Endothelial cell of umbilical vein (primary cell): ENCODE measurements around the gene TM4SF18. TPM values are rescaled to one million over a fixed set of nuclear protein-coding genes. Genes with fewer than 3 reads are reported as not detected.

Experiments
- BruUV-seq: library from RNA; stranded (reverse); fragments of 400-500 nt; replicated peaks from 2 replicates; lab custom pipeline; 2021; lab: Mats Ljungman, UMichigan
- CTCF ChIA-PET: fragments of 300-600, 350-600 bp; sonication (Branson Sonifier 250); formaldehyde crosslinking; loops from one replicate; lab custom pipeline; 2021; ENCODE audit warnings: antibody characterized with exemption, inconsistent platforms; lab: Charles Lee
- POLR2A ChIA-PET: fragments of 300-600, 350-600 bp; sonication (Branson Sonifier 250); formaldehyde crosslinking; loops from one replicate; lab custom pipeline; 2021; ENCODE audit warnings: antibody characterized with exemption, inconsistent platforms; lab: Charles Lee
- DNase-seq: peaks from one replicate; pipeline ENCODE4 v3.0.0-alpha.2; 2011; ENCODE audit warnings: low read depth, low spot score
- FAIRE-seq: peaks from 2 replicates; lab custom pipeline; 2011; peaks lifted over from hg19 to GRCh38; lab: Jason Lieb, UNC
- H2AFZ ChIP-seq: 2 replicates; pipeline ENCODE4 v1.6.0; 2012; ENCODE audit warnings: low read depth, low read length, control low read depth, inconsistent platforms
- H3K27ac ChIP-seq: 2 replicates; pipeline ENCODE4 v1.5.1; 2011; ENCODE audit warnings: low read depth, mild to moderate bottlenecking, control low read depth, low read length, moderate library complexity; ENCODE audit not compliant: insufficient read depth
- H3K27me3 ChIP-seq, 2 experiments: 2 replicates each; pipeline versions ENCODE4 v1.6.0 to v1.6.1; 2011; ENCODE audit warnings: low read length in 2 of 2, mixed read lengths in 1 of 2; ENCODE audit not compliant: control insufficient read depth in 2 of 2, insufficient read depth in 2 of 2
- H3K36me3 ChIP-seq, 2 experiments: 2 replicates in 1 of 2; 3 replicates in 1 of 2; pipeline ENCODE4 v1.5.1; 2011; ENCODE audit warnings: low read length in 2 of 2, mild to moderate bottlenecking in 1 of 2, moderate library complexity in 1 of 2; ENCODE audit not compliant: control insufficient read depth in 2 of 2, insufficient read depth in 2 of 2; ENCODE audit errors: extremely low read depth in 1 of 2
- H3K4me1 ChIP-seq: 3 replicates; pipeline ENCODE4 v1.5.1; 2011; ENCODE audit warnings: mild to moderate bottlenecking, low read length; ENCODE audit not compliant: control insufficient read depth, insufficient read depth; ENCODE audit errors: extremely low read depth
- H3K4me2 ChIP-seq: 2 replicates; pipeline ENCODE4 v1.6.1; 2011; ENCODE audit warnings: low read length, control low read depth, mixed read lengths; ENCODE audit not compliant: insufficient read depth
- H3K4me3 ChIP-seq, 3 experiments: fragments of 200-600 bp in 1 of 3; sonication (generic), shearing (Covaris generic) in 1 of 3; replicated peaks in 1 of 3; 2 replicates each; pipeline ENCODE4 v1.5.1; 2011 to 2016; ENCODE audit warnings: control low read depth in 3 of 3, low read length in 3 of 3, mild to moderate bottlenecking in 2 of 3, inconsistent platforms in 1 of 3, low read depth in 1 of 3, moderate library complexity in 1 of 3; ENCODE audit not compliant: insufficient read depth in 1 of 3
- H3K79me2 ChIP-seq: 2 replicates; pipeline ENCODE4 v1.6.0; 2012; ENCODE audit warnings: low read length, inconsistent platforms; ENCODE audit not compliant: control insufficient read depth, insufficient read depth
- H3K9ac ChIP-seq: replicated peaks from 2 replicates; pipeline ENCODE3; 2011; ENCODE audit warnings: low read length, control low read depth; ENCODE audit not compliant: insufficient read depth; ENCODE audit errors: extremely low read depth
- H3K9me1 ChIP-seq: replicated peaks from 3 replicates; pipeline ENCODE4 v1.6.0; 2011; ENCODE audit warnings: mild to moderate bottlenecking, low read length; ENCODE audit not compliant: control insufficient read depth, insufficient read depth; ENCODE audit errors: extremely low read depth
- H3K9me3 ChIP-seq: replicated peaks from 2 replicates; pipeline ENCODE4 v1.5.1; 2012; ENCODE audit warnings: low read length, inconsistent platforms; ENCODE audit not compliant: control insufficient read depth, insufficient read depth
- H4K20me1 ChIP-seq: replicated peaks from 2 replicates; pipeline ENCODE3; 2011; ENCODE audit warnings: mild to moderate bottlenecking, low read length; ENCODE audit not compliant: control insufficient read depth, insufficient read depth; ENCODE audit errors: extremely low read depth
- EZH2 ChIP-seq: IDR thresholded peaks from 2 replicates; pipeline ENCODE4 v1.6.1; 2012; ENCODE audit warnings: borderline replicate concordance, low read depth, mild to moderate bottlenecking, moderate library complexity, low read length, inconsistent platforms; ENCODE audit not compliant: severe bottlenecking
- FOS ChIP-seq: IDR thresholded peaks from 2 replicates; pipeline ENCODE4 v1.6.1; 2011; ENCODE audit warnings: mild to moderate bottlenecking, low read length, moderate library complexity, borderline replicate concordance; ENCODE audit not compliant: insufficient read depth
- GATA2 ChIP-seq: IDR thresholded peaks from 2 replicates; pipeline ENCODE4 v1.7.0; 2011; ENCODE audit warnings: low read depth, mild to moderate bottlenecking, moderate library complexity, mixed read lengths, low read length; ENCODE audit not compliant: insufficient read length, insufficient read depth
- JUN ChIP-seq: IDR thresholded peaks from 2 replicates; pipeline ENCODE4 v1.6.1; 2011; ENCODE audit warnings: borderline replicate concordance, low read depth; ENCODE audit not compliant: insufficient read length, insufficient read depth
- MYC ChIP-seq: IDR thresholded peaks from one replicate; pipeline ENCODE4 v1.6.1; 2011; ENCODE audit warnings: mild to moderate bottlenecking, low read depth, low read length
- POLR2A ChIP-seq: IDR thresholded peaks from 2 replicates; pipeline ENCODE4 v1.6.1; 2012; ENCODE audit warnings: low read depth, mild to moderate bottlenecking, control low read depth, low read length
- POLR2AphosphoS5 ChIP-seq: IDR thresholded peaks from 2 replicates; pipeline ENCODE4 v1.6.1; 2012; ENCODE audit warnings: low read depth, mild to moderate bottlenecking, control low read depth, low read length, moderate library complexity; ENCODE audit not compliant: insufficient read depth
- dilution Hi-C: fragments of 300-500 bp; cut with MboI; formaldehyde crosslinking; loops from one replicate; pipeline ENCODE4 v1.15.0; 2019; ENCODE audit warnings: low sequenced_read_pairs; ENCODE audit not compliant: extremely low pct_ligation_motif_present
- intact Hi-C: fragments of 100-400 bp; cut with micrococcal nuclease; formaldehyde crosslinking; loops from one replicate; pipeline ENCODE4 v1.10.0; 2022
- polyA plus RNA-seq, 4 experiments: library from polyadenylated mRNA; depleted of rRNA in 3 of 4; stranded (reverse) in 3 of 4; unstranded in 1 of 4; fragments of >200 nt; gene quantifications; 2 replicates each; pipeline versions ENCODE4 v1.2.1 to v1.2.3, GENCODE V29; 2011 to 2012; ENCODE audit warnings: missing spikeins in 1 of 4
- total RNA-seq: library from RNA; stranded (reverse); gene quantifications from 2 replicates; pipeline ENCODE4 v1.2.3, GENCODE V29; 2021
- TF ChIP-seq, protein P1 (sequence below): IDR thresholded peaks from 2 replicates; pipeline ENCODE4 v1.6.1; 2011; ENCODE audit not compliant: insufficient read depth, insufficient read length
- TF ChIP-seq, protein P2 (sequence below), 2 donors: IDR thresholded peaks; 1 replicate in 1 of 2; 2 replicates in 1 of 2; pipeline ENCODE4 v1.5.1; 2011; ENCODE audit warnings: low read length in 2 of 2, mild to moderate bottlenecking in 2 of 2, moderate library complexity in 2 of 2, control low read depth in 1 of 2, inconsistent platforms in 1 of 2, low read depth in 1 of 2; ENCODE audit not compliant: insufficient read depth in 1 of 2; ENCODE audit errors: extremely low read depth in 1 of 2

TM4SF18 gene
- total and polyA plus RNA-seq, 2 donors (not counting 3 experiments of a cell fraction or from before 2014, with no cell fraction given): 158 to 163 TPM

DNA sequence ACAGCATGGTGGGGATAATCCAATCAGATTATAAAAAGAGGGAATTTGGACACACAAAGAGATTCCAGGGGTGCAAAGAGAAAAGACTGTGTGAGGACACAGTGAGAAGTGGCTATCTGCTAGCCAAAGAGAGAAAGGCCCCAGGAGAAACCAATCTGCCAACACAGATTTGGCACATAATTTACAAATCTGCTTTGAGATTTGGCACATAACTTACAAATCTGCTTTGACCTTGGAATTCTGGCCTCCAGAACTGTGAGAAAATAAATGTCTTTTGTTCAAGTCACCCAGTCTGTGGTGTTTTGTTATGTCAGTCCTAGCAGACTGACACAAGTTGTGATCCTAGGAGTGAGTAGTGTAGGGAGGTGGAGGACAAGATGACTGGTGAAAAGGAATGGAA lies 3.5 kb upstream of the TM4SF18 start:
- TF ChIP-seq EZH2 (no peak), JUN (no peak), FOS (no peak), MYC (no peak), POLR2AphosphoS5 (no peak), POLR2A (no peak), GATA2 (no peak)
- TF ChIP-seq, protein P1, sequence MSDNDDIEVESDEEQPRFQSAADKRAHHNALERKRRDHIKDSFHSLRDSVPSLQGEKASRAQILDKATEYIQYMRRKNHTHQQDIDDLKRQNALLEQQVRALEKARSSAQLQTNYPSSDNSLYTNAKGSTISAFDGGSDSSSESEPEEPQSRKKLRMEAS: no peak
- TF ChIP-seq, protein P2, sequence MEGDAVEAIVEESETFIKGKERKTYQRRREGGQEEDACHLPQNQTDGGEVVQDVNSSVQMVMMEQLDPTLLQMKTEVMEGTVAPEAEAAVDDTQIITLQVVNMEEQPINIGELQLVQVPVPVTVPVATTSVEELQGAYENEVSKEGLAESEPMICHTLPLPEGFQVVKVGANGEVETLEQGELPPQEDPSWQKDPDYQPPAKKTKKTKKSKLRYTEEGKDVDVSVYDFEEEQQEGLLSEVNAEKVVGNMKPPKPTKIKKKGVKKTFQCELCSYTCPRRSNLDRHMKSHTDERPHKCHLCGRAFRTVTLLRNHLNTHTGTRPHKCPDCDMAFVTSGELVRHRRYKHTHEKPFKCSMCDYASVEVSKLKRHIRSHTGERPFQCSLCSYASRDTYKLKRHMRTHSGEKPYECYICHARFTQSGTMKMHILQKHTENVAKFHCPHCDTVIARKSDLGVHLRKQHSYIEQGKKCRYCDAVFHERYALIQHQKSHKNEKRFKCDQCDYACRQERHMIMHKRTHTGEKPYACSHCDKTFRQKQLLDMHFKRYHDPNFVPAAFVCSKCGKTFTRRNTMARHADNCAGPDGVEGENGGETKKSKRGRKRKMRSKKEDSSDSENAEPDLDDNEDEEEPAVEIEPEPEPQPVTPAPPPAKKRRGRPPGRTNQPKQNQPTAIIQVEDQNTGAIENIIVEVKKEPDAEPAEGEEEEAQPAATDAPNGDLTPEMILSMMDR (IDR thresholded peaks at IDR 0.05; ENCODE audit: extremely low read depth in 1 of 2, insufficient read depth in 1 of 2, low read depth in 1 of 2, low read length in 2 of 2): no peak
- Histone ChIP-seq H2AFZ (no peak overlapping the region), H3K36me3 (no peaks in the 10 kb centered on the region), H3K4me1 (peaks cover 53% of the 10 kb centered on the region), H3K4me3 (no peak overlapping the region), H4K20me1 (no peaks in the 10 kb centered on the region), H3K27ac (no peak overlapping the region), H3K9ac (no peak overlapping the region), H3K4me2 (no peak overlapping the region), H3K9me1 (no peaks in the 10 kb centered on the region), H3K27me3 (no peaks in the 10 kb centered on the region), H3K9me3 (no peaks in the 10 kb centered on the region), H3K79me2 (peaks cover 2% of the 10 kb centered on the region)
- dilution Hi-C loops (no loop called here), intact Hi-C loops (no loop called here)
- ChIA-PET CTCF (no interaction called here), POLR2A (no interaction called here)
- no TSS peak for BruUV-seq
- FAIRE-seq (no peak), DNase-seq (no peak)
